Measurements from ENCODE around the gene HCN2. TPM values are rescaled to one million over a fixed set of nuclear protein-coding genes. Genes with fewer than 3 reads are reported as not detected.

Gene HCN2
- total RNA-seq, 2 donors from 2014 or later, result 0.15 to 0.75 TPM

- 94 to 96% methylated on average over 22 to 26 of the region's 29 CpGs for WGBS, 2 experiments (ENCODE audit: insufficient coverage in 1 of 2, insufficient read length in 1 of 2)
- H3K4me3 ChIP-seq (ENCODE audit: low read length), result no peak overlapping the region
- Mint-ChIP-seq H3K27me3 (ENCODE audit: insufficient read depth) (no peaks in the 10 kb centered on the region), H3K36me3 (ENCODE audit: low read depth) (peaks cover 40% of the 10 kb centered on the region), H3K4me3 (no peak overlapping the region), H3K27ac (no peak overlapping the region), H3K9me3 (no peaks in the 10 kb centered on the region), H3K4me1 (no peaks in the 10 kb centered on the region)
- no peaks in the 10 kb centered on the region for H3K4me1 ChIP-seq (ENCODE audit: control insufficient read depth, insufficient read depth, low read length)
- no peaks in the 10 kb centered on the region for H3K9me3 ChIP-seq (ENCODE audit: control insufficient read depth, low read length)
- DNase-seq, result no peak
- TF ChIP-seq CTCF (conservative IDR thresholded peaks at IDR 0.05), result no peak
- no peak overlapping the region for H3K9ac ChIP-seq (ENCODE audit: extremely low read depth, low read length, poor library complexity, severe bottlenecking)
- peaks cover 3% of the 10 kb centered on the region for H3K36me3 ChIP-seq (ENCODE audit: control insufficient read depth, insufficient read depth, low read length)
- no peak overlapping the region for H3K27ac ChIP-seq (ENCODE audit: low read depth, low read length)
- H3K27me3 ChIP-seq (ENCODE audit: control insufficient read depth, insufficient read depth, low read length, poor library complexity, severe bottlenecking), result no peaks in the 10 kb centered on the region
Observed at GRCh38 chr19:617551-618246, 28.0 kb downstream of the HCN2 start.

GRCh38 chr19:618247-618619, 28.6 kb downstream of the HCN2 start:
- no peaks in the 10 kb centered on the region for H3K27me3 ChIP-seq (ENCODE audit: control insufficient read depth, insufficient read depth, low read length, poor library complexity, severe bottlenecking)
- no peak for TF ChIP-seq CTCF (conservative IDR thresholded peaks at IDR 0.05)
- Mint-ChIP-seq H3K36me3 (ENCODE audit: low read depth) (peaks cover 34% of the 10 kb centered on the region), H3K9me3 (no peaks in the 10 kb centered on the region), H3K27ac (no peak overlapping the region), H3K4me3 (no peak overlapping the region), H3K27me3 (ENCODE audit: insufficient read depth) (no peaks in the 10 kb centered on the region), H3K4me1 (no peaks in the 10 kb centered on the region)
- no peak overlapping the region for H3K4me3 ChIP-seq (ENCODE audit: low read length)
- no peak overlapping the region for H3K27ac ChIP-seq (ENCODE audit: low read depth, low read length)
- no peaks in the 10 kb centered on the region for H3K9me3 ChIP-seq (ENCODE audit: control insufficient read depth, low read length)
- no peak overlapping the region for H3K9ac ChIP-seq (ENCODE audit: extremely low read depth, low read length, poor library complexity, severe bottlenecking)
- DNase-seq, result no peak
- WGBS, 2 experiments (ENCODE audit: insufficient coverage in 1 of 2, insufficient read length in 1 of 2), result 93 to 94% methylated on average over 18 to 19 of the region's 19 CpGs
- no peaks in the 10 kb centered on the region for H3K4me1 ChIP-seq (ENCODE audit: control insufficient read depth, insufficient read depth, low read length)
- peaks cover 3% of the 10 kb centered on the region for H3K36me3 ChIP-seq (ENCODE audit: control insufficient read depth, insufficient read depth, low read length)

DNA sequence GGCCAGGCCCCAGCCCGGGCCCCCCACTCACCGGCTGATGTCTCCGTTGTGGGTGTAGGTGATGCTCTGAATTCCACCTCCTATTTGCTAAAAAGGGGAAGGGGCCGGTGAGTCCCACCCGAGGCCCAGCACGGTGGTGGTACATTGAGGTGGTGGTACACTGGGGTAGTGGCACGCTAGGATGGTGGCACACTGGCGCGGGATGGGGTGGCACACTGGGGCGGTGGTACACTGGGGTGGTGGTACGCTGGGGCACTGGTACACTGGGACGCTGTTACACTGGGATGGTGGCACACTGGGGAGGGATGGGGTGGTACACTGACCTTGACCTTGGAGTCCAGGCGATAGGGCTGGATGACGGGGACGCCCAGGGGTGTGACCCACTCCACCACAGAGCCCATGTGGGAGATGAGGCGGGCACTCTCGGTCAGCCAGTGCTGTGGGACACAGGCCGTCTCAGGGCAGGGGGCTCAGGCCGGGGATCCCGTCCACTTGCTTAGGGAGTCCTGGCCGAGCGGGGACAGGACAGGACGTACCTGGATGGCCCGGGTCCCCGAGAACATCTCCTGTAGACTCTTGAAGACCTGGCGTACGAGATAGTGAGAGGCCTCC, 29.1 kb downstream of the HCN2 start:
- H3K4me1 Mint-ChIP-seq, result no peaks in the 10 kb centered on the region
- no peaks in the 10 kb centered on the region for H3K27me3 Mint-ChIP-seq (ENCODE audit: insufficient read depth)
- no peak overlapping the region for H3K4me3 Mint-ChIP-seq
- Histone ChIP-seq H3K4me3 (ENCODE audit: low read length) (no peak overlapping the region), H3K4me1 (ENCODE audit: control insufficient read depth, insufficient read depth, low read length) (no peaks in the 10 kb centered on the region), H3K27ac (ENCODE audit: low read depth, low read length) (no peak overlapping the region), H3K9me3 (ENCODE audit: control insufficient read depth, low read length) (no peaks in the 10 kb centered on the region), H3K27me3 (ENCODE audit: control insufficient read depth, insufficient read depth, low read length, poor library complexity, severe bottlenecking) (no peaks in the 10 kb centered on the region), H3K9ac (ENCODE audit: extremely low read depth, low read length, poor library complexity, severe bottlenecking) (no peak overlapping the region), H3K36me3 (ENCODE audit: control insufficient read depth, insufficient read depth, low read length) (peaks cover 4% of the 10 kb centered on the region)
- DNase-seq, result no peak
- peaks cover 40% of the 10 kb centered on the region for H3K36me3 Mint-ChIP-seq (ENCODE audit: low read depth)
- TF ChIP-seq CTCF (conservative IDR thresholded peaks at IDR 0.05), result no peak
- no peaks in the 10 kb centered on the region for H3K9me3 Mint-ChIP-seq
- H3K27ac Mint-ChIP-seq, result no peak overlapping the region
- WGBS, 2 experiments (ENCODE audit: insufficient coverage in 1 of 2, insufficient read length in 1 of 2), result 94 to 96% methylated on average over 15 to 27 of the region's 27 CpGs
